Activated T-cell treated with anti-CD3 and anti-CD28 coated beads for 24 hours (primary cell): ENCODE measurements around the gene ADD3.
"Not testable (repeated sequence)": the region's sequence is repeated elsewhere in the genome, so short reads cannot be mapped to it uniquely, and the experiment has no call there.

Experiments used
- DNase-seq: peaks from one replicate; pipeline ENCODE4 v3.0.0-alpha.2; 2020; ENCODE audit warnings: low read depth

ADD3 gene

DNA sequence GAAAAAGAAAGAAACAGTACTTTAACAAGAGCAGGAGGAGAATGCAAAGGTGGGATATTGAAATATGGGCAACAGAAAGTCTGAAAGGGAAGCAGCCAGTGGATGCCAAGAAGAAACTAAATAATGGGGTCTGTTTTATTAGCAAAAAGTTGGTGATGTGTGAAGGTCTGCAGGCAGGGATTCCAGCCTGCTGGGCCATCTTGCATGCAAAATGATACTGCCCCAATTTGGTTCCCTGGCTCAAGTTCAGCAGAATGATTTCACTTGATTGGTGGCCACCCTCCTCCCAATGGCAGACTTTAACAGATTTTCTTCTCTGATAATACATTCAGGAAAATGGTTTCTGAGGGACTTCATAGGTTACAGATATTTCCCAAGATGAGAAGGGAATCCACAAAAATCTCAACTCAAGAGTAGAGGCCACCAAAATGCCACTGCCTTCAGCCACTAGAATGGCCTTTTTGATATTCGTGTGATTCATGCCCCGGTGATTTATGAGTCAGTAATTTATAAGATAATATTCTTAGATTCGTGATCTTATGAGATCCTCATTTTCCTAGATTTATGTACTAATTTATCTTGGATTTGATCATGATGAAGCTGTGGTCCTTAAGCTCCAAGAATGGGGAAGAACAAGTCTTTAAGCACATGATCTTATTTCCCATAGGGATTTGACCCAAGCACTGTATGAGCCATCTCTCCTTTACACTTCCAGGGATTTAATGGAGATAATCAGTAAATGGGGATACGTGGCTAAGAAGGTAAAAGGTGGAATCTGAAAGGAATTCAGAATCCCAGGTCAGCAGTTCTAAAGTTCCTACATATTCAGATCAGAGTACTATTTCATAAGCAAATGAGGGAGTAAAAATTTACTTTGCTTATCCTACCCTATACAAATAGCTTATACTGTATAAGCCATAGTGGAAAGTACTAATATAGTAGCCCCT is 32.3 kb upstream of the ADD3 start:
- DNase-seq: no peak

DNA sequence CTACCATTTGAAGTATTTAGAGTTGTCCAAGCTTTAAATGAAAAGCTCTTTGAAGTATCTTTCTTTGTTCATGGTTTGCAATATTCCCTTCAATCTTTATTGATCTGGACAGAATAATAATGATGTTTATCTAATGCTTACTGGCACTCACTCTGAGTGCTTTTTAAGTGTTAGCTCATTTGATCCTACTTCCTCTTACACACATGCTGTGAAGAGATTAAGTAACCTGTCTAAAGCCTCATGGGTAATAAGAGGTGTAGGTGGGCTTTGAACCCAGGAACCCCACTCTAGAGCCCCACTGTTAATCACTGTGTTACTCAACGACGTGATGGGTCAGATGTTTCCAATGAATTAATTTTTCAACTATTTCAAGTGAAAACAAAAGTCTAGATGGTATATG is 31.1 kb upstream of the ADD3 start:
- DNase-seq: no peak

DNA sequence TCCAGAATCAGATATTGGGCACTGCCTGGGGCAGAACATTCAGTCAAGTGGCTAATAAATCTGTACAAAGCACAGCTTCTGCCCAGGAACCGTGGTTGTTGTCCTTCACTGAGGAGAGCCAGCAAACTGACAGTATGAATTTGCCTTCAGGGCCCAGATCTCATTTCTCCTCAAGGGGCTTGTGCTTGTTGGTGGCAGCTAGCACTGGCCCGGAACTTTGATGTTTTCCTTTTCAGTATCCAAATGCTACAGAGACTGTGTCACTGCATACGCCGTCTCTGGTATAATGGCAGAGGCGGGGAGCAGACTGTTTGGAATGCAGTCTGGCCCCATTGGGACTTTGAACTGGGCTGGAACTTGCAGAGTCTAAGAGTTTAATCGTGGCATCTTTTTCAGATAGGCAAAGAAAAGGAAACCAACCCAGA is 30.4 kb upstream of the ADD3 start:
- DNase-seq: no peak

DNA sequence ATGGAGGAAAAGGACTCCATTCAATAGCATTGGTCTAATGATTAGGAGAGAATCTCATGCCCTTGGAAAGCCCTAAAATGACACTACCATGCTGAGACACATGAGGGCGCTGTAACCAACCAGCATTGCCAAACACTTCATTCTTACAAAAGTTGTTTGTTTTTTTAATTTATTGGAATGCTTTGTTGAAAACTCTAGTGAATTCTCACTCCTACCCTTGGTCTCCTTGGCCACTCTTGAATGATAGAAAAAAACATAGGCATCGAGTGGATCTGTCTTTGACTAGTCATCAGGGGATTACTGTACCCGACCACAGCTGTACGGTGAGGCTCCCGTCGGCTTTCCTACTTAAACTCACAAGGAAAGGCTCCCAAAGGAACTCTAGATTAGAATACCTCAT is 29.3 kb upstream of the ADD3 start:
- DNase-seq: peak; percentile 39

DNA sequence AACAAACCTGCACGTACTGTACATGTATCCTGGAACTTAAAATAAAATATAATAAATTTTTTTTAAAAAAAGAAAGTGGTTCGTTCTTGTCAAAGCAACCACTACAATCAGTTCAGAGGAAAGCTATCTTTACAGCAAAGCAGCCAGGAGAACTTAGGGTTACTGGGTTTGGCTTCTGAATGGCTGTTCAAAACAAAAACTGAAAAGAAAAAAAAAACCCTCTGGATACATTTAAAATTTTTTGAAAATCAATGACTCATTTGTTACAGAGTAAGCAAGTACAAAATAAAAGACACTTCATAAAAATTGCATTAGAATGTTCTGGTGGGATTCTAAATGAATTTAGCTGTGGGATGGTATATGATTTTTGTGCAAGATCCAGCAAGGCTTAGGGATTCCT is 28.6 kb upstream of the ADD3 start:
- DNase-seq: no peak

DNA sequence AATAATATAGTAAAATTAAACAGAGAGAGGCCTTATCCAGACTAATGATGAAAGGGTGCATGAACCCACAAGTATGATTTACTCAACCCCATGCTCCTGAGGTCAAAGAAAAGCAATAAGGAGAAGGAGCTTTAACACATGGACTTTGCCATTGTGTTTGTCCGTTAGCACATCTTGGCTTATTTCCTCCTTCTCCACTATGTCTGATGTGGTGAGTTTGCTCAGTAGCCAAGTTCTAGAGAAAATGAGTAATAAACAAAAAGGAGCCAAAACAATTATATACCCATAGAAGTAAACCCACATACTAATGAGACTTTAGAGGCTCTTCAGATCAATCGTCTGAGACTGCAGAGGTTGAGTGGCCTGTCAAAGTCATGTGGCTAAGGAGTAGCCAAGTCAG is 26.1 kb upstream of the ADD3 start:
- DNase-seq: no peak

DNA sequence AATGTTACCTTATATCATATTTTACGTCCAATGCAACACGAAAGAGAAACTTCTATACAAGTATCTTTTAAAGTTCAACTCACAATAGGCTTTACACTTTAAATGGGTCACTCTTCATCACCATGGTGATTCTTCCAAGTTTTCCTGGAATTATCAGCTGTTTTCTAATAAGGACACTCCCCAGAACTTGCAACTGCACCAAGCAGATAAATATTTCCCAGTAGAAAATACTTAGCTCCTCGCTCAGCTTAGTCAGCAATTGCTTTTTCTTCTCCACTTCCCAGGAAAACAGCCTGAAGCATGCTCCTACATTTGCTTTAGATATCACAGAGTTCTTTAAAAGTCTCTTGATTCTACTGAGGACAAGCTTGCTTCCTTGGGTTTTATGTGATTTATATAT is 25.7 kb upstream of the ADD3 start:
- DNase-seq: no peak

DNA sequence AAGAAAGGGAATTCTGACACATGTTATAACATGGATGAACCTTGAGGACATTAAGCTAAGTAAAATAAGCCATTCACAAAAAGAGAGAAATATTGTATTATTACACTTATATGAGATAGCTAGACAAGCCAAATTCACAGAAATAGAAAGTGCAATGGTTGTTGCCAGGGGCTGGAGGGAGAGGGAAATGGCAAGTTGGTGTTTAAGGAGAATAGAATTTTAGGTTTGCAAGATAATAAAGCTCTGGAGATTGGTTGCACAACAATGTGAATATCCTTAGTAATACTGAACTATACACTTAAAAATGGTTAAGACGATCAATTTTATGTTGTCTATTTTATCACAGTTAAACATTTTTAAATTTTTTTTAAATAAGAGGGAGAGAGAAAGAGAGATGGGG is 25.0 kb upstream of the ADD3 start:
- no peak for DNase-seq

DNA sequence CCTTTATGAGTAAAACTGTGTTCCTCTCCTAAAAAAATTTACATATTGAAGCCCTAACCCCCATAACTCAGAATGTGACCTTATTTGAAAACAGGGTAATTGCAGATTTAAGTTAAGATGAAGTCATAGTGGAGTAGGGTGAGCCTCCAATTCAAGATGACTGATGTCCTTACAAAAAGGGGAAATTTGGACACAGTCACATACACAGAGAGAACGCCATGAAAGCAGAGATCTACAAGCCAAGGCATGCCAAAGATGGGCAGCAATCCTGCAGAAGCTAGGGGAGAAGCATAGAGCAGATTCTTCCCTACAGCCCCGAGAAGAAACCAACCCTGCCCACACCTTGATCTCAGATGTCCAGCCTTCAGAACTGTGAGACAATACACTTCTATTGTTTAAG is 23.8 kb upstream of the ADD3 start:
- no peak for DNase-seq

DNA sequence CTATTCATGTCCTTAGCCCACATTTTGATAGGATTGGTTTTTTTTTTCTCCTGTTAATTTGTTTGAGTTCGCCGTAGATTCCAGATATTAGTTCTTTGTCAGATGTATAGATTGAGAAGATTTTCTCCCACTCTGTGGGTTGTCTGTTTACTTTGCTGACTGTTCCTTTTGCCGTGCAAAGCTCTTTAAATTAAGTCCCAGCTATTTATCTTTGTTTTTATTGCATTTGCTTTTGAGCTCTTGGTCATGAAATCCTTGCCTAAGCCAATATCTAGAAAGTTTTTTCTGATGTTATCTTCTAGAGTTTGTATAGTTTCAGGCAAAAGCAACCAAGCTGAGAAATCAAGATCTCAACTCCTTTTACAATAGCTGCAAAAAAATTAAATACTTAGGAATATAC is 22.0 kb upstream of the ADD3 start:
- not testable (repeated sequence) for DNase-seq

DNA sequence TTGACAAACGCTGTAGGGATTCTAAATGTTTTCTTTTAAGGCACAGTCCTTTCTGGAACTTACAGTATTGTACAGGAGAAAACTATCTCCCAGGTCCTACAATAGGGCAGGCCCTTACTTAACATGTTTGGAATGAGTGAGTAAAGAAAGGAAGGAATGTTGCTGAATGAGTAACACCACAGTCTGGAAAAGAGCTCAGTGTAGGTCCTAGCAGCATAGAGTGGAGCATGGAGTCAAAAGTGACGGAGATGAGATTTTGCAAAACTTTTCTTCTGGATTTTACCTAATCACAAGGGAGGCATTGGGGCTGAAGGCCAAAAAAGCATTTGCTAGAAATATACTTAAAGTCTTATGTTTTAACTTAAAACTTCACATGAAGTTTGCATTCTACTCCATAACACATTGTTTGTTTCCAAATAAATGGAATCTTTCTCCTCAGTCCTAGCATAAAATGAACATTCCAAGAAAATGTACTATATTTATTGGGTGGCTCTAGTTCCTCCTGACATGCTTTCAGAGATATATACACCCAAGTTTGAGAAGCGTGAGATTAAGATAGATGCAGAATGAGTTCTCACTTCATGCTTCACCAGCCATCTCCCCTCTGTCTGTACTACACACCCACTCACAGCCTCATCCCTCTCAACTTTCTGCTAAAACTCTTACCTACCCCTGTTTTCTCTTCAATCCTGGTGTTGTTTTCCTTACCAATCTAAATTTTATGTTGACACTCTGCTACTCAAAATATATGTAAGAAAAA is 20.2 kb upstream of the ADD3 start:
- DNase-seq: no peak

DNA sequence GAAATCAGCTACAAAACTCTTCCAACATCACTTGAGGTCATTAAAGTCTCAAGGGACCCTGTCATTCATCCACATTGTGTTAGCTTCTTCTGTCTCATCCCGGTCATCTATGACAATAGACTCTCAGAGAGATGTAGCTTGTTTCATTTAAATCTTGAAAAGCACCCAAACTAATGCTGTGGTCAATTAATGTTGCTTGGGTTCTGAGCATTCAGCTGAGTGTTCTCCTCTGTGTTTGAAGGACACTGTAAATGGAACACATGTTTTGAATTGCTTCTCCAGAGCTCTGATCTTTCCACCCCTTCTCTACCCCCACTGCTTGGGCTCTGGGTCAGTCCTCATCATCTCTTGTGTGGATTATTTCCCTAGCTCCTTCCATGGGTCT is 19.6 kb upstream of the ADD3 start:
- no peak for DNase-seq

DNA sequence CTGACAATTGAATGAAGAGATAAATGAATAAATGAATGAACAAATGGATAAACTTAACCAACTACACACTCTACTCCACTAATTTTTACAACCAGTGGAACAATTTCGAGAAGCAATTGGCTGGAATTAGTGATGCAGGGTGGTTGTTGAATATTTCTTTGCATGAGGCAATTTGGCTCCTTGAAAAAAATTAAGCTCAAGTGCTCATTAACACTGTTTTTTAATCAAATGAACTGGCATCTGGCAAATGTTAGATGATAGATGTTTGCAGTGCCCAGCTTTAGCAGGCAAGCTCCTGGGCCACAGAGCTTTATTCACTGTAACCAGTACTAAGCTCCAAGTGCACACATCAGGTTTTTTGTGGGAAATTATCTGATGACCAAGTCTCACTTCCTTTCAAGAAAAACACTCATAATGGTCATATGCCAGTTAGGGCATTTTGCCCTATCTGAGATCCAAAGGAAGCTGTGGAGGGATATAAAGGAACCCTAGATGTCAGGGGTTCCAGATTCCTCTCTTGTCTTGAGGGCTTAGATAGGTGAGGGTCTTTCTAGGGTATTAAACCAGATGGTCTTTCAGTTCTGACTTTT is 16.4 kb upstream of the ADD3 start:
- no peak for DNase-seq

DNA sequence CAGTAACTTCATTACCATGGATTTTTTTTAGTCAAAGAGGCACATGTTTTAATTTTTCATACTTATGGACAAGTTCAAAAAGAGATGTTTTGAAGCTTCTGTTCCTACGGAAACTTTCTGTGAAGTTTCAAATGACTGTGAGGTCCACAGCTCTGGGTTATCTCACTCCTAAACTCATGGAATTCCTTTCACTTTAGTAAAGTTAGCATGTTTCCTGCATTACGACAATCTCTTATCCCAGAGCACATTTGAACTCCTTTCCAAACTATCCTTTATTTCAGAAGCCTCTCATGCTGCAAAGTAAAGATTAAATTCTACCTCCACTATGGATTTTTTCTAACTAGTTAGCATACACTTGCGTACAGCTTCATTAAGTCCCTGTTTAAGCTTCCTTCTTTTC is 15.3 kb upstream of the ADD3 start:
- DNase-seq: no peak

DNA sequence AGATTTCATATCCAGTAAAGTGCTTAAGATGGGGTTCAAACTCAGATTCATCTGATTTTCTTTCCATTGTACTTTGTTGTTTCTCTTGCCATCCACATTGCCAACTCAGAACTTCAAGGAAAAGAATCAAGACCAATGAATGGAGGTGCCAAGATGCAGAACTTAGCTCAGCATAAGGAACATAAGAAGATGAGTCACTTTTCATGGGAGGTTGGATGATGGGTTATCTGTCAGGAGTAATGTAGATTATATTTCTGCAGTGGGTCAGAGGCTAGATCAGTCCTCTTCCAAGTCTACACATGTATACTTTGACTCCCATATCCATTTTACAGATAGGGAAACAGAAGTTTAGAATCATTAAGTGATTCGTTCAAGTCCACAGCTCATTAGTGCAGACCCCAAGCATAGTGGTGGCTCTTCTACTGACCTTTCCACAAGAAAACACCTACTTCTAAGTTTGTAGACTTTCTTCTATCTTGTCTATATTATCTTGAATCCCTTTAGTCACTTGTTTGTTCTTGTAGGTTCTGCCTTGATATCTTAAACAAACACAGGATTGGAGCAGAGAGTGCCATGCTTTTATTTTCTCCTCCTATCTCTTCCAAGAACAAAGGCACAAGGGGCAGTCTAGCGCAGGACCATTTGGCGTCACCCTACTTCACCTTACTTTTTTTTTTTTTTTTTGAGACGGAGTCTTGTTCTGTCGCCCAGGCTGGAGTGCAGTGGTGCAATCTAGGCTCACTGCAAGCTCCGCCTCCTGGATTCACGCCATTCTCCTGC is 14.0 kb upstream of the ADD3 start:
- no peak for DNase-seq

DNA sequence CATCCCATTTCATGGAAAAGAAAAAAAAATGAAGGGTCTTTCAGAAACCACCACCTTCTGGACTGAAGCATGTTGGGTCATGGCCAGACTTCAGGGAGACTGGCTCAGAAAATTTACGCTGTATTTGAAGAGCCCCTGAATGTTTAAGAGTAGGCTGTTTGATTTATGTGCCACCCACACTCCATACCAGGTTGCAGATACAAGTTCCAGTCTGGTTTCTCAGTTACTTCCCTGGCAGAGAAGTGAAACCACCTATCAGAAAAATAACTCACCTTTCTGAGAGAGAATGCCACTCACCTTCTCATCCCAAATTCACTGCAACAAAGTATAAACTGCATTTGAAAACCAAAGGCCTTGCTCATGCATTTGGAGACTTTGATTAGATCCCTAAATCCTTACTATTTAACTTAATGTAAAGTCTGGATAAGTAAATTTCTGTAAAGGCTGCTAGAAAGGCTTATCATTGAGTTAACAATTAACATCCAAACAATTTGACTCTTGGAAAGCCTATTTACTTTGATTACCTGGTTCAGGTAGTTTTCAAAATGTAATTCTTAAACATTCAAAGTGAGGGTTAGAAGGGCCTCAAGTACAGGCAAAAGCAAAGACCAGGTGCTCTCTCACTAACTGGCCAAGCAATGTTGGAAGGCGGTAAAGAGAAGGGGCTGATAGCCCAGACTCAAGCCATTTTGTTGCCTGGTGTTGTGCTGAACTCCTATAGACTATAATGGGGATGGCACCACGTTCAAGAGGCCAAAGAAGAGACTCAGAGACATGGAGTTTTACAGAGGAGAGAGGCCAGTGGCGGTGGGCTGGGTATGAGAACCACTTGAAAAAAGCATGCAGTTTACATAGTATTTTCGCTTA is 12.8 kb upstream of the ADD3 start:
- no peak for DNase-seq

DNA sequence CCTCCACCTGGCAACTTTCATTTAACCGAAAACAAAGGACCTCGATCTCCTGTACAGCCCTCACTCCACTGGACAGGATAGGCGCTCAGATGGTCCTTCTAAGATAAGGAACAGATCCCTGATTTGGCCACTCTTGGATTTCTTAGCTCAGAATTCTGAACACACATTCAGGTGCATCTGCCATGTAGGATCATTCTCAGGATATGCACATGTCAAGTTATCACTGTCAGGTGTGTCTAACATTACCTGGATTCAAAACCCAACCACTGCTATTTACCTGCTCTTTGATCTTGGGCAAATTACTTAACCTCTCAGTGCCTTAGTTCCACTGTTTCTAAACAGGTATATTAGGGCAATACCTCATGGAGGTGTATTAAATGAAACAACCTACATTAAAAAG is 12.2 kb upstream of the ADD3 start:
- no peak for DNase-seq

DNA sequence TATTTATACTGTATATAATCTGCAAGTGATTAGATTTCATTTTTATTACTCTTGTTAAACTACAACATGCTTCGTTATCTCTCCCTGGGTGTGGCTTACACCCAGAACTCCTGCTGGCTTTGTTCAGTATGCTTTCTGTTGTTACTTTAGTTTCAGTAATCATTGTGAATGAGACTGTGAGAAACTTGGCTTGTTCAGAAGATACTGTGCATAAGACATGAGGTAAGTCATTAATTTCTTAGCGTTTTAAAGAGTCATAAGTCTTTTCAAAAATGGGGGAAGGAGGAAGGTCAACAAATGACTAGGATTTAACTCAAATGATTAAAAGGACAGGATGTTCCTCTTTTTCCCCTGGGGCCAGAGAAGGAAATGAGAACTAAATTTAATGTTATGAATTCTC is 11.6 kb upstream of the ADD3 start:
- no peak for DNase-seq

DNA sequence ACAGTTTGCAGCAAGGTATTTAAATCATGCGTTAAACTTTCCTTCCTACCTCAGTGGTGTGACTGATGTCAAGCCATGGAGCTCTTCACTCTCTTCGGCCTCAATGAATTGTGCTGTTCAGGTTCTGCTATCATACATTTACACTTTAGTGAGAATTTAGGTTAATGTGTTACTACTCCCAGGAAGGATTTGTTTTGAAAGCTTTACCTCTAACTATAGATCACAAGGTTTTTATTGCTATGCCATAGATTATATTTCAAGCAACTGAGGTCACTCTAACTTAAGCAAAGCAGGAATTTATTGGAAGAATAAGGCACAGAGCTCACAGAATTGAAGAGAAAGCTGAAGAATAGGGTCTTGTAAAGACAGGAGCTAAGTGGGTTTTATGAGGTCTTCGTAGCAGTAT is 11.0 kb upstream of the ADD3 start:
- DNase-seq: no peak

DNA sequence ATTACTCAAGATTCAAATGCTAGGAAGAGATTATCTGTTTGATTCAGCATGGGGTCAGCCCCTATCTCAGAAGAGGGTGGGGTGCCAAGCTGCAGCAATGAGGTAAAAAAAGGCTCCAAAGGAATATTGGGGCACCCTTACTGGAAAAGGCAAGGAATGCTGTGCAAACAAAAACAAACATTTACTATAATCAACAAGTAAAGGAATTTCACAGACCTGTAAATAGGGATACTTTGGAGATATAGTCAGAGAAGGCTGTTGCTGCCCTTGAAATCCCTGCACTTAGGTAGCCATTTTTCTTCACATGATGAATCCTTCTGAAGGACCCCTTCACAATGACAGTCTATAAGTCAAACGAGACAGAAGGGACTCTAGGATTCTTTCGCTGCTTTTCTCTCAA is 10.6 kb upstream of the ADD3 start:
- DNase-seq: no peak

DNA sequence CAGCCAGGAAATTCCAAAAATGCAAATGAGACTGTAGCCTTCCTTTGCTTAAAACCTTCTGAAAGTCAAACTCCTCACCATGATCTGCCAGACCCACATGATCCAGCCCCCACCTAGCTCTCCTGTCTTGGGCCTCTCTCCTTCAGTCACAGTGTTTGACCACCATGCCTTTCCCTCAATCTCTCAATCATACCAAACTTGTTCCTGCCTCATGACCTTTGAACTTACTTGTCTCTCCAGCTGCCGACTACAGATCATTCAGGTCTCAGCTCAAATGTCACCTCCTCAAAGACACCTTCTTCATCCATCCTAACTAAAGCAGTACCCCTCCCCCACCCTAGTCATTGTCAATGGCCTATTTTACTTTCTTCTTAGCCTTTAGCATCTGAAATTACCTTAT is 9.3 kb upstream of the ADD3 start:
- DNase-seq: no peak
